Skin epidermis (tissue), 12 donors: ENCODE data around the gene PROCA1.
"Not testable (repeated sequence)": the region's sequence is repeated elsewhere in the genome, so short reads cannot be mapped to it uniquely, and the experiment has no call there.

Source experiments
- H3K27ac ChIP-seq, 21 experiments: fragments of 200-600 bp; sonication (generic) in 11 of 21; one replicate each; pipeline ENCODE4 v1.5.0; 2020; ENCODE audit warnings: mild to moderate bottlenecking in 3 of 21, inconsistent platforms in 2 of 21, moderate library complexity in 2 of 21
- H3K4me3 ChIP-seq, 7 experiments: fragments of 200-600 bp; sonication (generic) in 2 of 7; one replicate each; pipeline ENCODE4 v1.5.0; 2020; ENCODE audit warnings: inconsistent platforms in 2 of 7, mild to moderate bottlenecking in 2 of 7, moderate library complexity in 1 of 7

The PROCA1 gene

DNA sequence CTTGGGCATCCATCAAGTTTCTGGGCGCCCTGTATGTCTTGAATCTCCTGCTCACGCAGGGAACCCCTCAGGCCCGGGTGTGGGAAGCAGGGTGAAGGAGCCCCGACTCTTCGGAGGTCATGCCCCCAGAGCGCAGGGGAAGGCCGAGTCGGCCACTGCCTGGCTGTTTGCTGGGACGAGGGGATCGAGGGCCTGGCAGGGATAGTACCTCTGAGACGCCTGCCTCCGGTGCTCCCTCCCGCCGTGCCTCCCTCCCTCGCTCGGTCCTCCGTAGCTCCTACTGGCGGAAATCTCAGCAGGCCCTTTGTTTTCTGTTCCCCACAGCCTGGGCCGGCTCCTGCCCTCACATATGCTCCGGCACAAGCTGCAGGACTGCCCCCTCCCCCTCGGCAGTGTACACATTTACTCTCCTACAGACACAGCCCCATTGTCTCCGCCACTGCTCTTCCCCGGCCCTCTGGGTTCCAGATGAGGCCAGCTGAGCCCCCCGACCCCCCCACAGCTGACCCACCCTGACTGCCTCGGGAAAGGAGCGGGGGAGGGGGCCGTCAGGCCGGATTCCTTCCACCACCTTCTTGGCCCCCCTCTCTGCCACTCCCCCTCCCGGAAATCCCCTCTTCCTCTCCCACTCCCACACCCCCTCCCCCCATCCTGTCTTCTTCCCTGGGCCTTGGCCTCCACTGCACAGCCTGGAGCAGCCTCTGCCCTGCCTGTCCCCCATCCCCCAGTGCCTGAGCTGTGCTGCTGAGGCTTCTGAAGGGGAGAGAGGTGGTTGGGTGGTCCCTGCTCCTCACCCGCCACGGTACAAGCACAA lies 33.5 kb upstream of the PROCA1 start:
- peak overlapping the region; percentile 45 to 84 (median 72) for H3K4me3 ChIP-seq
- peak overlapping the region; percentile 75 to 98 (median 93) for H3K27ac ChIP-seq

DNA sequence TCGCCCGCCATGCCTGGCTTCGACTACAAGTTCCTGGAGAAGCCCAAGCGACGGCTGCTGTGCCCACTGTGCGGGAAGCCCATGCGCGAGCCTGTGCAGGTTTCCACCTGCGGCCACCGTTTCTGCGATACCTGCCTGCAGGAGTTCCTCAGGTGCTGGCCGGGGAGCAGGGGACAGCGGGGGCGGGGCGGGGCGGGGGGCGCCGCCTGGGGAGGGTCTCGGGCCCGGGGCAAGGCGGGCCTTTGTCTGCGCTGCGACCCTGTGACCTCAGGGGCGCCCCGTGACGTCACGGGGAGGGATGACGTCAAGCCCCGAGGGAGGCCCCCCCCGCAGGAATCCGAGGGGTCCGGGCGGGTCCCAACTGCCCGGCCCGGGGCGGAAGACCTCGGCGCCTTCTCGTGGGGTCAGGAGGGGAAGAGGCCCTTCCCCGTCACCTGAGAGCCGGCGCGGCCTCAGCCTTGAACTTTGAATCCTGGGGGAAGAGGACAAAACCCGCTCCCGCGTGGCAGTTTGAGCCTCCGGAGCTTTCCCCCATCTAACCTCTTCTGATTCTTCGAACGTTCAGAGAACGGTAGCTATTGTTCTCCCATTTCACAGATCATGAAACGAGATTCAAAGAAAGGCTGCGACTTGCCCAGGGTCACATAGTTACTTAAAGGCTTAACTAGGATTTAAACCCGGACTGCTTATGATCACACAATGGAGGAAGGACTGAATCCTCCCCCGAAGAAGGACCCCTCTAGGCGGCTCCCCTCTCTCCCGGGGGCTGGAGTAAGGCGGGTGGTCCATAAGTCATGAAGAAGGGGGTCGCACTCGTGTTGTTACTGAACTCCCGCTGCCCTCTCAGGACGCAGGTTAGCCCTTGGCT lies 32.6 kb upstream of the PROCA1 start:
- Histone ChIP-seq H3K4me3 (peak overlapping the region; percentile 45 to 84 (median 72)), H3K27ac (peak overlapping the region; percentile 75 to 98 (median 93))

DNA sequence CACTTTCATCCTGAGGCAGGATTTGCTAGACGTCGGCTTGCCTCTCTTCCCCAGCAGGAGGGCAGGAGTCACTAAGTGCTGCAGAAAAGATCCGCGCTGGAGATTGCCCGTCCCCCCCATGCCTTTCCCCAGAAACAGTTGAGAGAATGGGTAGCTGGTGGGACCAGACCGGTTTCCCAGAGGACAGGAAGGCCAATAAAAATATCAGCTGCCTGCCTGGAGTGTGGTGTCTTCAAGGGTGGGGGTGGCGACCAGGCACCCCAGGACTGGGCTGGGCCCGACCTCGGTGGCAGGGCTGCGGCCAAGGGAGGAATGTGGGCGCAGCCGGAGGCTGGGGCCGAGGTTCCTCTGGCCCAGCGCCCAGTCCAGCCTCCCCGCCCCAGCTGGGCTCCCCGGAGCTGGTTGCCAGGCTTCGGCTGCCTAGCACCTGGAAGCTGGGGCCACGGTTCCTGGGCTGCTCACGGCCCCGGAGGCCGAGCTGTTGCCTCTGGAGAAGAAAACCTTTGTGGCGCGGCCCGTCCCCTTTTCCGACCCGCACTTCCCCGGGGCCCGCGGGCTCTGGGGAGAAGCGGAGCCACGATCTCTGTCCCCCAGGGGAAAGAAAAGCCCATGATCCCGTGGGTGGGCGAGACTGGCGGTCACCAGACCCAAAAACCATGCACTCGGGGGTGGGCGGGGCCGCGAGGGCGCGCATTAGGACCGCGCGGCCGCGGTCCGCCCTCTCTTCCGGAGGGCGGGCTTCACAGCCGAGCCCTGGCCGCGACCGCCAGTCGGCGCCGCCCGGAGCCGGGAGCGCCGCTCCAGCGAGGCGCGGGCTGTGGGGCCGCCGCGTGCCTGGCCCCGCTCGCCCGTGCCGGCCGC lies 31.8 kb upstream of the PROCA1 start, which contains the start of gene TRAF4:
Gene TRAF4 (plus strand): TSS at position 769 of the 861 bp plus-strand sequence. CDS start 102 bp downstream, outside the sequence.
- Histone ChIP-seq H3K27ac (peak within 1 kb of the TSS; percentile 75 to 98 (median 93)), H3K4me3 (peak within 1 kb of the TSS; percentile 45 to 84 (median 72))

DNA sequence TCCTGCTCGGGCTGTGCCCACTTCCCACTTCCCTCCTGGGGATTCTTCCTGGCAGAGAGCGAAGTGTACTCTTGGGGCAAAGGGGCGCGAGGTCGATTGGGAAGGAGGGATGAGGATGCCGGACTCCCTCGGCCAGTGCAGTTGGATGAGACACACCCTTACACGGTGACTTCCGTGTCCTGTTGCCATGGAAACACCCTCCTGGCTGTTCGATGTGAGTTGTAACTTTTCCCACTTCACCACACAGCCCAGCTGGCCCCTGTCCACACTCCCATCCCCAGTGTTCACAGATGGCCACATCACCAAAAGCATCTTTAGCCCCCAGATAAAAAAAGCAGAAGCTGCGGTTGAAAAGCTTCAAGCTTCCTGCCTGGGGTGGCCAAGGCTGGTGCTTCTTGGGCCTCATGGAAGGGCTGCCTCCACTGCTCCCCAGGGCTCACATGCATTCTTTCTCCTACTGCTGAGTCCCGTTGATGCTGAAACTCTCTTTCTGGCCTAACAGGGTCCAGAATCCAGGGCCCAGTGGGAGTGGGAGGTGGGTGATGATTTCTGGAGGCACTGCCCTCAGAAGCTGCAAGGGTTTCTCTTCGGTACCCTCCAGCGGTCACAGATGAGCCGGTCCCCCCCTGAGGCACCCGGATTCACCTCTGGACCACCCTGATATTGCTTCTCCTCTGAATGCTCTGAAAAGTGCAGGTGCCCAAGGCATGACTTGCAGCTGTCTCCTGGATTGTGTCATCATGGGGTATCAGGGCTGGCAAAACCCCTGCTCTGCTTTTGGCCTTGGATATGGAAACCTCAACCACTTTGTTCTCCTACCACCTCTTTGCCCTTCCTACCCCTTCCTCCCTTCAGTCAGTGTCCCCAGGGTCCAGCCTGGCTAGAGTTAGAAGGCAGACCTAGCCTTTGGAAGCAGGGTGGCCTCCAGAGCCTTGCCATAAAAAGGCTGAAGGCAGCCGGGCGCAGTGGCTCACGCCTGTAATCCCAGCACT lies 30.0 kb upstream of the PROCA1 start:
- Histone ChIP-seq H3K27ac (peak overlapping the region in 6 of 21 experiments; percentile 9 to 98 (median 88)), H3K4me3 (no peak overlapping the region)

DNA sequence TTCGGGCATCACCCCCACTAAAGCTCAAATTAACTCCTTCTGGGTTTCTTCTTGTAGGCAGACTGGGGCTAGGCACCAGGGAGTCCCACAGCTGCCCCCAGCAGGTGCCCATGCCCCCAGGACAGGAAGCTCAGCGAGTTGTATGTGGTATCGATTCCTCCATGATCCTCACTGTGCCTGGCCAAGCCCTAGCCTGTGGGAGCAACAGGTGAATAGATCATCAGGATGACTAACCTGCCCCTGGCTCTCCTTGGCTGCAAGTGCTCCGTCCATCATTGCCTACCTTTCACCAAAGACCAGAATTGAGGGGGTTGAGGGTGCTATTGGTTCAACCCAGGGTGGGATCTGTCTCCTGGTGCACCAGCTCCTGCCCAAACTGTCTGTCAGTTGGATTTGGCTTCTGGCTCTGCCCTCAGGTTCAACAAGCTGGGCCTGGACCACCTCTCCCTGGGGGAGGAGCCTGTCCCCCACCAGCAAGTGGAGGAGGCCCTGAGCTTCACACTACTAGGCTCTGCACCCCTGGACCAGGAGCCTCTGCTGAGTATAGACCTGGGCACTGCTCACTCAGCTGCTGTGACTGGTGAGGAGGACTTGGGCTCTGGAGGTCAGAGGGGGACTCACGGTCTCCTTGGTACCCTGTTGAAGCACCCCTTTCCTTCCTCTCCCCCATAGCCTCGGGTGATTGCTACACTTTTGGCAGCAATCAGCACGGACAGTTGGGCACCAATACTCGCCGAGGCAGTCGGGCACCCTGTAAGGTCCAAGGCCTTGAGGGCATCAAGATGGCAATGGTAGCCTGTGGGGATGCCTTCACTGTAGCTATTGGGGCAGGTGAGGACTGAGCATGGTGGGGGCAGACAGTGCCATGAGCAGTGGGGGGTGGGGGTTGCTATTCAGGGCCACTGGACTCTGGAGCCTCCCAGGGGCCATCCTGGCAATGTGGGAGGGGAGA lies 29.0 kb upstream of the PROCA1 start:
- Histone ChIP-seq H3K27ac (peak overlapping the region in 4 of 21 experiments; percentile 25 to 98 (median 50)), H3K4me3 (no peak overlapping the region)

DNA sequence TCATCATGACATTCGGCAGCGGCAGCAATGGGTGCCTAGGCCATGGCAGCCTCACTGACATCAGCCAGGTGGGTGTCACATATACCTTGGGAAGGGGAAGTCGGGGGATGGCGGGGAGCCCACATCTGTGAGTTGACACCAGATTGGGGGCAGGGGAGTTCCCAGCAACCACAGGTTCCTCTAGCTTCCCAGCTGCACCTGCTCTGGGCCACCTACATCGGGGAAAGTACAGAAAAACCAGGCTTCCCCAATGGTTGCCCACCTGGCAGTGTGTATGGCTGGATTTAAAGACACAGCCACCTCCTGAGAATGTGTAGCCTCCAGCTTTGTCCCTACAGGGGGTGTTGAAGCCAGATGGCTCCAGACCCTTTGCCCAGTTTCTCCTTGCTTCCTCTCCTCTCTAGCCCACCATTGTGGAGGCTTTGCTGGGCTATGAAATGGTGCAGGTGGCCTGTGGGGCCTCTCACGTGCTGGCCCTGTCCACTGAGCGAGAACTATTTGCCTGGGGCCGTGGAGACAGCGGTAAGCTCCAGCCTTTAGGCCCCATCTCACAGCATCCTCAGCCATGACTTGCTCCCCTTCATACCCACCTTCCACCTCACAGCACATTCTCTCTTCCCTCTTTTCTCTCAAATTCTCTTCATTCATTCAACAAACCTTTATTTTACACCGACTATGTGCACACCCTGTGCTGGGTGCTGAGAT lies 27.1 kb upstream of the PROCA1 start:
- H3K4me3 ChIP-seq: no peak overlapping the region
- H3K27ac ChIP-seq: peak overlapping the region in 2 of 21 experiments; percentile 17 to 47

DNA sequence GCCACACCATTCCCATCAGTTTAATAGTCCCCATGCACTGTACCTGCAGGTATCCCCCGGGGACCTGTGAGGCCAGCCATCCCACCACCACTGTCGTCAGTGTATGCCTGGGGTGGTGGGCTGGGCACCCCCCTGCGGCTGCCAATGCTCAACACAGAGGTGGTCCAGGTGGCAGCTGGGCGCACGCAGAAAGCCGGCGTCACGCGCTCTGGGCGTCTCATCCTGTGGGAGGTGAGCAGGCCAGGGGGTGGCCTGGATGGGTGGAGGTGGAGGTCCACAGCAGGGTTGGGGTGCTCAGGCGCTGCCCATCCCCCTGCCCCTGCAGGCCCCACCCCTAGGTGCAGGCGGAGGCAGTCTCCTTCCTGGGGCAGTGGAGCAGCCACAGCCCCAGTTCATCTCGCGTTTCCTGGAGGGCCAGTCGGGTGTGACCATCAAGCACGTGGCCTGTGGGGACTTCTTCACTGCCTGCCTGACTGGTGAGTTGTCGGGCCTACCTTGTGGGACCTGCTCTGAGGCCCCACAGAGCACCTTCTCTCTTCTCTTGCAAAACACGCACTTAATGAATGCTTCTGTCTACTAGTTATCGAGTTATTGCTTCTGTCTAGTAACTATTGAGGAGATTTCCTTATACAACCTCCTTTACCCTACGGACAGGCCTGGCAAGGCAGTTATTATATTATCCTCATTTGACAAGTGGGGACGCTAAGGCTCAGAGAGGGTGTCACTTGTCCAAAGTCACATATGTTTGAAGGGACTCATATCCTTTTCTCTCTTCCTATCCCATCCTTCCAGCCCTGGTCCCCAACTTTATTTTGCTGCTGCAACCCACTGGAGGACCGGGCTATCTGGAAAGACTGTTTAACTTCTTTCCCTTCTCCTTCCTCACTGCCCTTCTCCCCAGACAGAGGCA lies 26.3 kb upstream of the PROCA1 start:
- Histone ChIP-seq H3K27ac (peak overlapping the region in 2 of 21 experiments; percentile 17 to 54), H3K4me3 (no peak overlapping the region)

DNA sequence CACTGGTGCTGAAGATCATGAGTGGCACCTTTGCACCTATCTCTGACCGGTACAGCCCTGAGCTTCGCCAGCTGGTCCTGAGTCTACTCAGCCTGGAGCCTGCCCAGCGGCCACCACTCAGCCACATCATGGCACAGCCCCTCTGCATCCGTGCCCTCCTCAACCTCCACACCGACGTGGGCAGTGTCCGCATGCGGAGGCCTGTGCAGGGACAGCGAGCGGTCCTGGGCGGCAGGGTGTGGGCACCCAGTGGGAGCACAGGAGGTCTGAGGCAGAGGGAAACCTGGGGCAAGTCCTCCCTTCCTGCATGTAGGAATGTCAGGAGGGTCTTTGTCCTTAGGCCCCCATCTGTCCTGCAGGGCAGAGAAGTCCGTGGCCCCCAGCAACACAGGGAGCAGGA lies 25.6 kb upstream of the PROCA1 start:
- Histone ChIP-seq H3K27ac (peak overlapping the region in 1 of 21 experiments; percentile 54), H3K4me3 (no peak overlapping the region)

DNA sequence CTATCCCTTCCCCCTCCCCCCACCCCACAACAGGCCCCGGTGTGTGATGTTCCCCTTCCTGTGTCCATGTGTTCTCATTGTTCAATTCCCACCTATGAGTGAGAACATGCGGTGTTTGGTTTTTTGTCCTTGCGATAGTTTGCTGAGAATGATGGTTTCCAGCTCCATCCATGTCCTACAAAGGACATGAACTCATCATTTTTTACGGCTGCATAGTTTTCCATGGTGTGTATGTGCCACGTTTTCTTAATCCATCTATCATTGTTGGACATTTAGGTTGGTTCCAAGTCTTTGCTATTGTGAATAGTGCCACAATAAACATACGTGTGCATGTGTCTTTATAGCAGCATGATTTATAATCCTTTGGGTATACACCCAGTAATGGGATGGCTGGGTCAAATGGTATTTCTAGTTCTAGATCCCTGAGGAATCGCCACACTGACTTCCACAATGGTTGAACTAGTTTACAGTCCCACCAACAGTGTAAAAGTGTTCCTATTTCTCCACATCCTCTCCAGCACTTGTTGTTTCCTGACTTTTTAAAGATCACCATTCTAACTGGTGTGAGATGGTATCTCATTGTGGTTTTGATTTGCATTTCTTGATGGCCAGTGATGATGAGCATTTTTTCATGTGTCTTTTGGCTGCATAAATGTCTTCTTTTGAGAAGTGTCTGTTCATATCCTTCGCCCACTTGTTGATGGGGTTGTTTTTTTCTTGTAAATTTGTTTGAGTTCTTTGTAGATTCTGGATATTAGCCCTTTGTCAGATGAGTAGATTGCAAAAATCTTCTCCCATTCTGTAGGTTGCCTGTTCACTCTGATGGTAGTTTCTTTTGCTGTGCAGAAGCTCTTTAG lies 24.5 kb upstream of the PROCA1 start:
- not testable (repeated sequence) for H3K27ac ChIP-seq, H3K4me3 ChIP-seq

DNA sequence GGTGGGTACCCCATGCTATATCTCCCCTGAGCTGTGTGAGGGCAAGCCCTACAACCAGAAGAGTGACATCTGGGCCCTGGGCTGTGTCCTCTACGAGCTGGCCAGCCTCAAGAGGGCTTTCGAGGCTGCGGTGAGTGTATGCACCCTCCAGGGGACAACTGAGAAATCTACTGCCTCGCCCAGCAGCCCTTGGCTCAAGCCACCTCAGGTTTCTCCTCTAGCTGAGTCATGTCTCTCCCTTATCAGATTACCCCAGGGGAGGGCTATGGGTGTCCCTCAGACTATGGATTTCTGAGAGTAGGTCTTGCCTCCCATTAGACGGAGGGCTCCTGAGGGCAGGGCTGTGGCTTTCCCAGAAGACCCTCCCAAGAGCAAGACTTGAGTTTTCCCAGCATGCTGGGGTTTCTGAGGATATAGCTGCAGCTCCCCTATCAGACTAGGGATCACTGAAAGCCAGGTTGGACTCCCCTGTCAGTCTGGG lies 23.6 kb upstream of the PROCA1 start:
- no peak overlapping the region for H3K4me3 ChIP-seq
- no peak overlapping the region for H3K27ac ChIP-seq

DNA sequence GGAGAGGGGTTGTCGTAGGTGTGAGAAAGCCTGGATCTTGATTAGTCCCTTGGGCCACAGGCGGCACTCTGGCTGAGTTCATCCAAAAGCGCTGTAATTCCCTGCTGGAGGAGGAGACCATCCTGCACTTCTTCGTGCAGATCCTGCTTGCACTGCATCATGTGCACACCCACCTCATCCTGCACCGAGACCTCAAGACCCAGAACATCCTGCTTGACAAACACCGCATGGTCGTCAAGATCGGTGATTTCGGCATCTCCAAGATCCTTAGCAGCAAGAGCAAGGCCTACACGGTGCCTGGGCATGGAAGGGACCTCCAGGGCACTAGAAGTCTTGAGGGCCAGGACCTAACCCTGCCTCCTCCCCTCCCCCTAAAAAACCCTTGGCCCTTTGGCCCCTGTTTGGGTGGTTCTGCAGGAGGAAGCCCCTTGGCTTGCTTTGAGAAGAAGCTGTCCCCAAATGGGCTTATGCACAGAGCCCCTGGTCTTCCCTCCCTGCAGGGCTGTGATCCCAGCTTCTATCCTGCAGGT lies 23.1 kb upstream of the PROCA1 start:
- Histone ChIP-seq H3K4me3 (no peak overlapping the region), H3K27ac (no peak overlapping the region)

DNA sequence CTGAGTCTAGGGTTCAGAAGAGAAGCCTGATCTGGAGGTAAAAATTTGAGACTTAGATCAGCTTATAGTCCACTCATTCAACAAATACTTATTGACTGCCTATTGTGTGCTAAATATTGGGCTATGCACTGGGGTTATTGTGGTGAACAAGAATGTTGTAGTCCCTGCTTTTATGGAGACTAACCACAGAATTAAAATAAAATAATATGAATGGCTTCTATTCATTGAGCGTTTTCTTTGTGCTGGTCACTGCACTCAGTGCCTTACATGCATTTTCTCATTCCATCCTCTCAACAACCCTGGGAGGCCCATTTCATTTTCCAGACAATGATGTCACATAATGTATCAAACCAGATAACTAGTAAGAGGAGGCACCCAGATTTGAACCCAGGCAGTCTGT lies 21.7 kb upstream of the PROCA1 start:
- Histone ChIP-seq H3K4me3 (no peak overlapping the region), H3K27ac (no peak overlapping the region)

DNA sequence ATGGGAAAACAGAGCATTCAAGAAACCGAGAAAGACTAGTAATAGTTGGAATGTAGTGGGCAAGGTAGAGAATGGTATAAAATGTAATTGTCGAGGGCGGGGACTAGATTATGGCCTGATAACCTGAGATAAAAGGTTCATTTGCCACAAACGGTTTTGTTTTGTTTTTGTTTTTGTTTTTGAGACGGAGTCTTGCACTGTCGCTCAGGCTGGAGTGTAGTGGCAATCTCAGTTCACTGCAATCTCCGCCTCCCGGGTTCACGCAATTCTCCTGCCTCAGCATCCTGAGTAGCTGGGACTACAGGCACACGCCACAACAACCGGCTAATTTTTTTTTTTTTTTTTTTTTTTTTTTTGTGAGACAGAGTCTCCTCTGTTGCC lies 18.3 kb upstream of the PROCA1 start:
- no peak overlapping the region for H3K4me3 ChIP-seq
- no peak overlapping the region for H3K27ac ChIP-seq
